Tibial nerve (tissue), 4 donors: Measurements from ENCODE around the gene CDH11. TPM values are rescaled to one million over a fixed set of nuclear protein-coding genes. Genes with fewer than 3 reads are reported as not detected.

Source experiments
- DNase-seq, 2 donors: peaks; one replicate each; pipeline ENCODE4 v3.0.0-alpha.2; 2019; ENCODE audit warnings: low spot score in 2 of 2
- H3K27ac ChIP-seq, 4 donors: fragments of 200-600 bp; sonication (generic) in 3 of 4; one replicate each; pipeline ENCODE4 v1.5.1; 2017 to 2019; ENCODE audit warnings: mild to moderate bottlenecking in 1 of 4
- H3K27me3 ChIP-seq, 2 donors: fragments of 200-600 bp; sonication (generic) in 1 of 2; one replicate each; pipeline versions ENCODE4 v1.5.1 to v1.6.0; 2017 to 2019
- H3K36me3 ChIP-seq, 3 donors: fragments of 200-600 bp; sonication (generic); one replicate each; pipeline ENCODE4 v1.5.1; 2018 to 2019
- H3K4me1 ChIP-seq, 4 donors: fragments of 200-600 bp; sonication (generic) in 3 of 4; one replicate each; pipeline ENCODE4 v1.5.1; 2017 to 2019
- H3K4me3 ChIP-seq, 4 donors: fragments of 200-600 bp; sonication (generic) in 3 of 4; one replicate each; pipeline ENCODE4 v1.5.1; 2017 to 2019; ENCODE audit warnings: mild to moderate bottlenecking in 1 of 4, moderate library complexity in 1 of 4
- H3K9me3 ChIP-seq, 4 donors: fragments of 200-600 bp; sonication (generic) in 3 of 4; one replicate each; pipeline ENCODE4 v1.5.1; 2017 to 2019
- EP300 ChIP-seq, 2 donors: sonication (generic); formaldehyde crosslinking; IDR thresholded peaks; one replicate each; pipeline ENCODE4 v1.6.1; 2017; ENCODE audit warnings: antibody characterized with exemption in 2 of 2, mild to moderate bottlenecking in 1 of 2
- POLR2A ChIP-seq, 2 donors: fragments of 450-650 bp; IDR thresholded peaks; one replicate each; pipeline ENCODE4 v1.6.1; 2017; ENCODE audit warnings: antibody characterized with exemption in 2 of 2, mild to moderate bottlenecking in 2 of 2, moderate library complexity in 2 of 2
- WGBS, 2 donors: methylation state at CpG; one replicate each; pipeline ENCODE4 v1.1.5; 2018; 5-methylcytosine and 5-hydroxymethylcytosine counted together
- total RNA-seq, 4 donors: library from RNA; depleted of rRNA; stranded (reverse); fragments of >200 nt; gene quantifications; one replicate each; pipeline ENCODE4 v1.1.0, GENCODE V29; 2016
- TF ChIP-seq, protein P1 (sequence below), 5 experiments: fragments of 200-600 bp in 3 of 5; fragments of 450-650 bp in 2 of 5; sonication (generic) in 3 of 5; IDR thresholded peaks; one replicate each; pipeline ENCODE4 v1.5.1; 2016 to 2019; ENCODE audit warnings: antibody characterized with exemption in 5 of 5, mild to moderate bottlenecking in 3 of 5, moderate library complexity in 2 of 5

Gene CDH11
- total RNA-seq, 4 donors from 2014 or later = 72.6 to 265 (median 98.1) TPM

DNA sequence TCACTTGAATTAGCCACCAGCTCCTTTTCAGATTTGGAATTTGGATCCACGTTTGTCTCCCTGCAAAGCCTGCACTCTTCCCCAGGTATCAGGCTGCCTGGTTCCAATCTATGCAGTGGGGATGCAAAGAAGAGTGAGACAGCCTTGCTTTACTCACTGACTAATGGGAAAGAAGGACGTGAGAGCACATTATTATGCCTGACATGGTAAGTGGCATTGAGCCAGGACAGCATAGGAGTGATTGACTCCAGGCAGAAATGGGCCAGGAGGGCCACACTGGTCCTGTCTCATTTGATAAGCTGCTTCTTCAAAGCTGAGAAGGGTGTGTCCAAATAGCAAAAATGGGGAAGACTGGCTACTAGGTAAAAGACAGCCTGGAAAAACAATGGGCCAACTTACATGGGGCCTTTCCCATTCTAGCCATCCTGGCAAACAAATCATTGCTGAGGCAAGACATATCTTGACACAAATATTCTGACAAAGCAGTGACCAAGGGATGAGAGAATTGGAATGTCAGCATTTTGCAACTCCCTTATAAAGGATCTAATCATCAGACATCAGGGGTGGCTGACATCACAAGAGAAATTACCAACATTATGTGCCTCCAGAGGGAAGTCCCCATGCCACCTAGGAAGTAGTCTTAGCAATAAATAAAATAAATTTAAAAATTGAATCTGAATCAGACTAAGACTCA lies 38.6 kb downstream of the CDH11 start:
- WGBS, 2 donors = 54 to 56% methylated on average over 2 of the region's 2 CpGs
- Histone ChIP-seq H3K9me3 (no peaks in the 10 kb centered on the region), H3K36me3 (peaks cover 0 to 6% (median 0%) of the 10 kb centered on the region in 3 donors), H3K27ac (no peak overlapping the region), H3K27me3 (no peaks in the 10 kb centered on the region), H3K4me3 (no peak overlapping the region), H3K4me1 (peaks cover 0 to 8% (median 0%) of the 10 kb centered on the region in 4 donors)
- no peak for DNase-seq
- TF ChIP-seq EP300 (IDR thresholded peaks at IDR 0.05) = no peak
- no peak for TF ChIP-seq POLR2A (IDR thresholded peaks at IDR 0.05)
- TF ChIP-seq, protein P1, sequence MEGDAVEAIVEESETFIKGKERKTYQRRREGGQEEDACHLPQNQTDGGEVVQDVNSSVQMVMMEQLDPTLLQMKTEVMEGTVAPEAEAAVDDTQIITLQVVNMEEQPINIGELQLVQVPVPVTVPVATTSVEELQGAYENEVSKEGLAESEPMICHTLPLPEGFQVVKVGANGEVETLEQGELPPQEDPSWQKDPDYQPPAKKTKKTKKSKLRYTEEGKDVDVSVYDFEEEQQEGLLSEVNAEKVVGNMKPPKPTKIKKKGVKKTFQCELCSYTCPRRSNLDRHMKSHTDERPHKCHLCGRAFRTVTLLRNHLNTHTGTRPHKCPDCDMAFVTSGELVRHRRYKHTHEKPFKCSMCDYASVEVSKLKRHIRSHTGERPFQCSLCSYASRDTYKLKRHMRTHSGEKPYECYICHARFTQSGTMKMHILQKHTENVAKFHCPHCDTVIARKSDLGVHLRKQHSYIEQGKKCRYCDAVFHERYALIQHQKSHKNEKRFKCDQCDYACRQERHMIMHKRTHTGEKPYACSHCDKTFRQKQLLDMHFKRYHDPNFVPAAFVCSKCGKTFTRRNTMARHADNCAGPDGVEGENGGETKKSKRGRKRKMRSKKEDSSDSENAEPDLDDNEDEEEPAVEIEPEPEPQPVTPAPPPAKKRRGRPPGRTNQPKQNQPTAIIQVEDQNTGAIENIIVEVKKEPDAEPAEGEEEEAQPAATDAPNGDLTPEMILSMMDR (IDR thresholded peaks at IDR 0.05) = no peak

DNA sequence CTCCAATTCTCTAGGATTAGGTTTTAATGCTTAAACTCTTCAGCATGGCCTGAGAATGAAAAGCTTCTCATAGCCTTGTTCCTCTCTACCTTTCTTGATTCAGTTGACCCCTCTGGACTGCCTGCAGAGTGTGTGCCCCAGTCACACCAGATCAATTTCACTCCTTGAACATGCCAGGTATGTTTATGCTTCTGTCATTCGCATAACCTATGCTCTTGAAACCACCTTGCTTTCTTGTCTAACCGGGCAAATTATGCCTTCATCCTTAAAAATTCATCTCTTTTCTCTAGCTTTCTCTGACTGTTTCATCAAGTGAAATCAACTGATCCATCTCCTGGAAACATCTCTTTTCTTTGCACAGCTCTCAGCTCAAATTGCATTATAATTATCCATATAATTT lies 42.3 kb downstream of the CDH11 start:
- H3K4me3 ChIP-seq = no peak overlapping the region
- 95 to 98% methylated on average over 2 of the region's 2 CpGs for WGBS, 2 donors
- DNase-seq = no peak
- no peaks in the 10 kb centered on the region for H3K27me3 ChIP-seq
- no peaks in the 10 kb centered on the region for H3K9me3 ChIP-seq
- no peak overlapping the region for H3K27ac ChIP-seq
- H3K36me3 ChIP-seq = peaks cover 0 to 6% (median 0%) of the 10 kb centered on the region in 3 donors
- TF ChIP-seq, protein P1 (IDR thresholded peaks at IDR 0.05) = no peak
- TF ChIP-seq EP300 (IDR thresholded peaks at IDR 0.05) = no peak
- no peak for TF ChIP-seq POLR2A (IDR thresholded peaks at IDR 0.05)
- peaks cover 0 to 8% (median 0%) of the 10 kb centered on the region in 4 donors for H3K4me1 ChIP-seq

DNA sequence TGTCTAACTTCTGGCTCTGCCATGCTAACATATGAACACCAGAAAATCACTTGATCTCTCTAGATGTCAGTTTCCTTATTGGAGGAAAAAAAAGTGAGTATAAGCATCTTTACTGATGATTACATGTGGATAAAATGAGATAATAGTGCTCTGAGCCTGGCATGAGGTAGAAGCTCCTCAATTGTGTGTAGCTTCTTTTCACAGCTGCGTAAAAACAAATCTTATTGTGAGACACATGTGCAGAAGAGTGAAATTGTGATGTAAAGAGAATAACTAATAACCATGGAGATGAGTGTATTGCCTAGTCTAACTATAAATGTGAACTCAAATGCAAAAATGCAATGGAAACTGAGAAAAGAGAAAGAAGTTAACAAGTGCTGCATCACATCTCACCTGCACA lies 44.7 kb downstream of the CDH11 start:
- DNase-seq = no peak
- Histone ChIP-seq H3K27me3 (no peaks in the 10 kb centered on the region), H3K9me3 (no peaks in the 10 kb centered on the region), H3K36me3 (peaks cover 0 to 5% (median 0%) of the 10 kb centered on the region in 3 donors), H3K4me1 (peaks cover 0 to 6% (median 1%) of the 10 kb centered on the region in 4 donors), H3K27ac (no peak overlapping the region), H3K4me3 (no peak overlapping the region)
- TF ChIP-seq, protein P1 (IDR thresholded peaks at IDR 0.05) = no peak
- TF ChIP-seq EP300 (IDR thresholded peaks at IDR 0.05) (no peak), POLR2A (IDR thresholded peaks at IDR 0.05) (no peak)
- 96 to 98% methylated on average over 1 of the region's 1 CpG for WGBS, 2 donors

DNA sequence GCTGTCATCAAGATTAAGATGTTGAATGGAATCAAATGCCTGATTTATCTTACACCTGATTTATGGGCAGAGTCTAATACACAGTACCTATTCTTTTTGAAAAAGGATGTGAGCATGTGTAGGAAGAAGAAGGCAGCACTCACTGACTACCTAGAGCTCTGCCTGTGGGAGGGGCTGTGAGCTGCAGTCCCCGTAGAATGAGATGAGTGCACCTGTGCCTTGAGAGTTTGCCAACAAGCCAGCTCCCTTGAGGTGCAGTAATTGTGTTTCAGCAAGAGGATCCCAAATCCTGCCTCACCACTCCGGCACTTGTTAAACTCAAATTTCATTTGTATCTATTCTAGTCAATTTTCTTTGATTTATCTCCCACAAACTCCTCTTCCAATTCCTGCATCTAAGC lies 46.0 kb downstream of the CDH11 start:
- TF ChIP-seq, protein P1 (IDR thresholded peaks at IDR 0.05) = no peak
- no peaks in the 10 kb centered on the region for H3K27me3 ChIP-seq
- DNase-seq = no peak
- H3K27ac ChIP-seq = no peak overlapping the region
- 80 to 84% methylated on average over 2 of the region's 2 CpGs for WGBS, 2 donors
- no peaks in the 10 kb centered on the region for H3K36me3 ChIP-seq
- peaks cover 0 to 19% (median 14%) of the 10 kb centered on the region in 4 donors for H3K4me1 ChIP-seq
- no peaks in the 10 kb centered on the region for H3K9me3 ChIP-seq
- no peak overlapping the region for H3K4me3 ChIP-seq

DNA sequence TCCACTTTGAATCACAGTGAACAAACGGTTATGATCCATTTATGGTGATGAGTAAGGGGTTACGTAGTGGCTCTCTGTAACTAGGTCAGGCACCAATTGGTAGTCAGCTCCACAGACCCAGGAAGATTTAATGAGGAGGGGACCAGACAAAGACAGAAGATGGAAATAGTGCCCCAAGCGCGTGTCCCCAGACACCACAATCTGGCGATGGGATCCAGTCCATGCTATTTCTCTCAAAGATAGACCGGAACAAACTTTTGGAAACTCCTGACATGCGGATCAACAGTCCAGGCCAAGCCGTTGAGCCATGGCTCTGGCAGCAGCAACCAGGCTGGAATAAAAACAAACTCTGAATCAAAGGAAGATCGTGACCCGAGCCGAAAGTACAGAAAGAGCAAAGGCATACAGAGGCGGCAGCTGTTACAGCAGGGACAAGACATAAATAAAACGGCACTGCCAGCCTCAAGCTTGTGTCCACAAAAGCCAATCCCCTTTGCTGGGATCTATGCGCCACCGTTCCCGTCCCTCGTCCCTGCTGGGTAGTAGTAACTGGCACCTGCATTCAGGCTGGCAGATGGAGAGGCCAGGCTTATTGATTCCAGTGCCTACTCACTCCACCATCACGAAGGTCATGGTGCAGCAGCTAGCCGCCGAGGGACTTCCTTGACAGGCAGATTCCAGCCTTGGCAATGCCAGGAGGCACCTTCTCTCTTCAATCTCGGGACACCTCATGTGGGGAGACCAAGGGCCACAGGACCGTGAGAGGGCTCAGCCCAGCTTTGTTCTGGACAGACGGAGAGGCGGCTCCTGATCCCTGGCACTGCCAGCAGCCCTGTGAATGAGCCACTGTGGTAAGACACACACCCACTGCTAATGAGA lies 50.2 kb downstream of the CDH11 start:
- DNase-seq = peak; percentile 32 to 56
- Histone ChIP-seq H3K36me3 (no peaks in the 10 kb centered on the region), H3K4me1 (peaks cover 0 to 49% (median 18%) of the 10 kb centered on the region in 4 donors), H3K27me3 (no peaks in the 10 kb centered on the region), H3K4me3 (peak overlapping the region in 1 of 4 donors; percentile 3), H3K27ac (peak overlapping the region in 2 of 4 donors; percentile 60 to 65), H3K9me3 (no peaks in the 10 kb centered on the region)
- 50 to 52% methylated on average over 22 to 24 of the region's 24 CpGs for WGBS, 2 donors
- peak in 1 of 2 donors; percentile 62 for TF ChIP-seq EP300 (IDR thresholded peaks at IDR 0.05)
- TF ChIP-seq POLR2A (IDR thresholded peaks at IDR 0.05) = no peak
